HG02884 (cell line): ENCODE results near the gene OPA3.
A peak's percentile ranks its signal among the peaks of the same experiment; 100 is the strongest.

Experiments
- ATAC-seq: cut with Tn5 transposase; IDR thresholded peaks from one replicate; pipeline ENCODE4 v1.9.1; 2021; ENCODE audit warnings: mild to moderate bottlenecking, moderate library complexity; ENCODE audit not compliant: unreplicated experiment

OPA3 gene

DNA sequence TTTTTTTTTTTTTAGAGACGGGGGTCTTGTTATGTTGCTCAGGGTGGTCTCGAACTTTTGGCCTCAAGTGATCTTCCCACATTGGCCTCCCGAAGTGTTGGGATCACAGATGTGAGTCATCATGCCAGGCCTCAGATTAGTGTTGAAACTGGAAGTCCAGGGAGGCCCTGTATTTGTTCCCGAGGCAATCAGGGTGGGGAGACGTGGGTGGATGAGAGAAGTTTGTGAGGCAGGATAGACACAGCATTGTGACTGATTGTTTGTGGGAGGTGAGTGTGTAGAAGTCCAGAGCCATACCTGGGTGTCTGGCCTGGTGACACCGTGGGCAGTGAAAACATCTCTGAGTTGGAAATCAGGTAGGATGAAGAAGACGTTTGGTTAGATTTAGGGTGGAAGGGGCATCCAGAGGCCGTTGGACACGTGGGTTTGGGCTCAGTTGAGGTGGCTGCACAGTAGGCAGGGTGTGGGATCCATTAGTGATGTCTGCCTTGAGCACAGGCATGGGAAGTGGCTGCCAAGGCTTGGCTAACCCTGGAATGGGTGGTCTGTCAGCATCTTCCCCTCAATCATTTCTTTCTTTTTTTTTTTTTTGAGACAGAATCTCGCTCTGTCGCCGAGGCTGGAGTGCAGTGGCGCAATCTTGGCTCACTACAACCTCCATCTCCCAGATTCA lies 100.2 kb downstream of the OPA3 start:
- no peak for ATAC-seq

GRCh38 chr19:45483033-45483432 lies 101.6 kb downstream of the OPA3 start:
- ATAC-seq, result no peak

GRCh38 chr19:45478454-45479238 lies 106.0 kb downstream of the OPA3 start:
- peak; percentile 71 for ATAC-seq

- ATAC-seq, result peak; percentile 32
Observed at GRCh38 chr19:45477713-45478453, 106.7 kb downstream of the OPA3 start.
